GM19452 (cell line): ENCODE data around the gene RBM47.
"Not testable (repeated sequence)": the region's sequence is repeated elsewhere in the genome, so short reads cannot be mapped to it uniquely, and the experiment has no call there.

Experiments used
- ATAC-seq: cut with Tn5 transposase; IDR thresholded peaks from one replicate; pipeline ENCODE4 v1.9.1; 2021; ENCODE audit not compliant: unreplicated experiment

The RBM47 gene

GRCh38 chr4:40455340-40455902 lies 174.2 kb downstream of the RBM47 start:
- ATAC-seq: no peak

GRCh38 chr4:40454816-40455215 lies 174.8 kb downstream of the RBM47 start:
- no peak for ATAC-seq

GRCh38 chr4:40453912-40454311 lies 175.8 kb downstream of the RBM47 start:
- no peak for ATAC-seq

- ATAC-seq: no peak
Measured at GRCh38 chr4:40448875-40449274, 180.8 kb downstream of the RBM47 start.

GRCh38 chr4:40446839-40447238 lies 182.8 kb downstream of the RBM47 start:
- ATAC-seq: no peak

GRCh38 chr4:40446261-40446750 lies 183.4 kb downstream of the RBM47 start:
- ATAC-seq: not testable (repeated sequence)

GRCh38 chr4:40445671-40446070 lies 184.0 kb downstream of the RBM47 start:
- no peak for ATAC-seq

- no peak for ATAC-seq
Measured at GRCh38 chr4:40441430-40441829, 188.2 kb downstream of the RBM47 start.

GRCh38 chr4:40439519-40439918 lies 190.1 kb downstream of the RBM47 start:
- ATAC-seq: no peak

- no peak for ATAC-seq
Measured at GRCh38 chr4:40438384-40439026, 191.2 kb downstream of the RBM47 start.

GRCh38 chr4:40437741-40438383 lies 191.8 kb downstream of the RBM47 start:
- ATAC-seq: no peak

- not testable (repeated sequence) for ATAC-seq
Measured at GRCh38 chr4:40435306-40435705, 194.4 kb downstream of the RBM47 start.

GRCh38 chr4:40434126-40434687 lies 195.5 kb downstream of the RBM47 start:
- ATAC-seq: no peak

- no peak for ATAC-seq
Measured at GRCh38 chr4:40432504-40432903, 197.2 kb downstream of the RBM47 start.

- not testable (repeated sequence) for ATAC-seq
Measured at GRCh38 chr4:40427871-40428270, 201.8 kb downstream of the RBM47 start.

GRCh38 chr4:40427128-40427527 lies 202.5 kb downstream of the RBM47 start:
- no peak for ATAC-seq

GRCh38 chr4:40425799-40426574 lies 203.7 kb downstream of the RBM47 start:
- ATAC-seq: no peak

- no peak for ATAC-seq
Measured at GRCh38 chr4:40423735-40424134, 205.9 kb downstream of the RBM47 start.

- peak; percentile 60 for ATAC-seq
Measured at GRCh38 chr4:40421839-40422708, 207.6 kb downstream of the RBM47 start.

GRCh38 chr4:40419231-40419912 lies 210.3 kb downstream of the RBM47 start:
- ATAC-seq: no peak
